CD14-positive monocyte (primary cell): Measurements from ENCODE around the gene TLCD3B. TPM values are rescaled to one million over a fixed set of nuclear protein-coding genes. Genes with fewer than 3 reads are reported as not detected.

Experiments used
- DNase-seq, 3 donors: peaks; one replicate each; pipeline ENCODE4 v3.0.0-alpha.2; 2011 to 2022
- H2AFZ ChIP-seq: 2 replicates; pipeline ENCODE4 v1.6.0; 2012; ENCODE audit warnings: mild to moderate bottlenecking, low read depth, low read length, inconsistent platforms; ENCODE audit not compliant: insufficient read depth, poor library complexity, severe bottlenecking
- H3K27ac ChIP-seq, 2 donors: 1 replicate in 1 of 2; 2 replicates in 1 of 2; pipeline ENCODE4 v1.5.1; 2012 to 2013; ENCODE audit warnings: low read length in 2 of 2, control low read depth in 1 of 2, inconsistent platforms in 1 of 2, low read depth in 1 of 2, mild to moderate bottlenecking in 1 of 2
- H3K27me3 ChIP-seq, 2 donors: one replicate each; pipeline versions ENCODE4 v1.6.0 to v1.6.1; 2011 to 2013; ENCODE audit warnings: low read length in 2 of 2; ENCODE audit not compliant: control insufficient read depth in 2 of 2, insufficient read depth in 2 of 2
- H3K36me3 ChIP-seq, 2 donors: replicated peaks in 1 of 2; 1 replicate in 1 of 2; 2 replicates in 1 of 2; pipeline versions ENCODE4 v1.5.1 to v1.6.1; 2012 to 2013; ENCODE audit warnings: low read length in 2 of 2, control low read depth in 1 of 2, inconsistent platforms in 1 of 2, mild to moderate bottlenecking in 1 of 2; ENCODE audit not compliant: insufficient read depth in 2 of 2, control insufficient read depth in 1 of 2
- H3K4me1 ChIP-seq, 2 donors: 1 replicate in 1 of 2; 2 replicates in 1 of 2; pipeline versions ENCODE4 v1.5.1 to v1.6.1; 2012 to 2013; ENCODE audit warnings: low read length in 2 of 2, control low read depth in 1 of 2, inconsistent platforms in 1 of 2, mild to moderate bottlenecking in 1 of 2, moderate library complexity in 1 of 2; ENCODE audit not compliant: insufficient read depth in 2 of 2, control insufficient read depth in 1 of 2
- H3K4me2 ChIP-seq: replicated peaks from 2 replicates; pipeline ENCODE3; 2012; ENCODE audit warnings: low read length, moderate library complexity, mild to moderate bottlenecking; ENCODE audit not compliant: poor library complexity, severe bottlenecking; ENCODE audit errors: extremely low read depth
- H3K4me3 ChIP-seq, 3 experiments: fragments of 200-600 bp in 1 of 3; sonication (generic) in 1 of 3; replicated peaks in 1 of 3; 1 replicate in 2 of 3; 2 replicates in 1 of 3; pipeline ENCODE4 v1.5.1; 2011 to 2013; ENCODE audit warnings: low read length in 3 of 3, mild to moderate bottlenecking in 3 of 3, control low read depth in 2 of 3, low read depth in 2 of 3, inconsistent platforms in 1 of 3, moderate library complexity in 1 of 3
- H3K79me2 ChIP-seq: 2 replicates; pipeline ENCODE4 v1.6.0; 2012; ENCODE audit warnings: mild to moderate bottlenecking, control low read depth, inconsistent platforms, low read length, moderate library complexity; ENCODE audit not compliant: insufficient read depth
- H3K9ac ChIP-seq: 2 replicates; pipeline ENCODE4 v1.6.0; 2017; ENCODE audit warnings: low read length, mild to moderate bottlenecking; ENCODE audit not compliant: insufficient read depth, poor library complexity, severe bottlenecking
- H3K9me3 ChIP-seq, 2 donors: replicated peaks in 1 of 2; 1 replicate in 1 of 2; 2 replicates in 1 of 2; pipeline versions ENCODE4 v1.5.1 to v1.6.1; 2012 to 2013; ENCODE audit warnings: low read length in 2 of 2, control low read depth in 1 of 2; ENCODE audit not compliant: control insufficient read depth in 1 of 2, insufficient read depth in 1 of 2
- H4K20me1 ChIP-seq: 2 replicates; pipeline ENCODE4 v1.6.0; 2012; ENCODE audit warnings: mild to moderate bottlenecking, low read length, control low read depth, moderate library complexity; ENCODE audit not compliant: insufficient read depth
- H3K27ac Mint-ChIP-seq, 7 donors: one replicate each; pipeline ENCODE4 v1.8.0; 2020; ENCODE audit warnings: mild to moderate bottlenecking in 7 of 7, mixed read lengths in 7 of 7, moderate library complexity in 6 of 7, inconsistent platforms in 2 of 7
- H3K27me3 Mint-ChIP-seq, 3 donors: one replicate each; pipeline ENCODE4 v1.8.0; 2021 to 2022; ENCODE audit warnings: low read depth in 3 of 3, mild to moderate bottlenecking in 3 of 3, mixed read lengths in 3 of 3, moderate library complexity in 3 of 3, inconsistent platforms in 1 of 3
- H3K36me3 Mint-ChIP-seq, 2 donors: one replicate each; pipeline ENCODE4 v1.8.0; 2020; ENCODE audit warnings: mixed read lengths in 2 of 2, inconsistent platforms in 1 of 2, mild to moderate bottlenecking in 1 of 2
- H3K4me1 Mint-ChIP-seq: one replicate; pipeline ENCODE4 v1.8.0; 2020; ENCODE audit warnings: mild to moderate bottlenecking, mixed read lengths
- H3K4me3 Mint-ChIP-seq, 2 donors: one replicate each; pipeline ENCODE4 v1.8.0; 2020; ENCODE audit warnings: mild to moderate bottlenecking in 2 of 2, mixed read lengths in 2 of 2, moderate library complexity in 1 of 2
- H3K9me3 Mint-ChIP-seq, 7 donors: one replicate each; pipeline ENCODE4 v1.8.0; 2020 to 2022; ENCODE audit warnings: mixed read lengths in 7 of 7, mild to moderate bottlenecking in 6 of 7, moderate library complexity in 6 of 7, inconsistent platforms in 2 of 7
- CTCF ChIP-seq: fragments of 200-600 bp; IDR thresholded peaks from one replicate; pipeline ENCODE4 v1.8.0; 2022; ENCODE audit warnings: antibody characterized with exemption, mild to moderate bottlenecking
- WGBS: methylation state at CpG from one replicate; pipeline ENCODE4 v1.1.5; 2013; ENCODE audit warnings: missing lambda C conversion rate; ENCODE audit not compliant: insufficient coverage; 5-methylcytosine and 5-hydroxymethylcytosine counted together
- intact Hi-C, 2 donors: fragments of 100-400 bp; cut with micrococcal nuclease; formaldehyde crosslinking; loops; one replicate each; pipeline versions ENCODE4 v1.15.0 to v1.15.1; 2023
- polyA plus RNA-seq, 3 donors: library from polyadenylated mRNA; depleted of rRNA in 1 of 3; unstranded in 2 of 3; stranded (reverse) in 1 of 3; fragments of 300-500 nt in 2 of 3; fragments of >200 nt in 1 of 3; fragmentation: Illumina TruSeq in 2 of 3; gene quantifications; 1 replicate in 2 of 3; 2 replicates in 1 of 3; pipeline ENCODE4 v1.2.3, GENCODE V29; 2012 to 2021

TLCD3B gene
- polyA plus RNA-seq, 3 donors = not detected

GRCh38 chr16:30052671-30053372 lies 21.8 kb upstream of the TLCD3B start:
- H3K9me3 Mint-ChIP-seq = peaks cover 0 to 3% (median 0%) of the 10 kb centered on the region in 7 donors
- H3K9ac ChIP-seq = peak overlapping the region; percentile 38
- peaks cover 2% of the 10 kb centered on the region for H3K79me2 ChIP-seq
- no peaks in the 10 kb centered on the region for H3K27me3 ChIP-seq
- intact Hi-C loops = no loop called here
- peaks cover 18% of the 10 kb centered on the region for H3K4me1 Mint-ChIP-seq
- H3K4me3 ChIP-seq = peak overlapping the region; percentile 49 to 81 (median 57)
- H3K27ac ChIP-seq = peak overlapping the region in 1 of 2 donors; percentile 49
- peak overlapping the region in 5 of 7 donors; percentile 40 to 61 (median 50) for H3K27ac Mint-ChIP-seq
- H3K27me3 Mint-ChIP-seq = peaks cover 0 to 1% (median 0%) of the 10 kb centered on the region in 3 donors
- no peak for TF ChIP-seq CTCF
- H3K4me3 Mint-ChIP-seq = peak overlapping the region; percentile 71 to 86
- H3K9me3 ChIP-seq = no peaks in the 10 kb centered on the region
- H3K4me2 ChIP-seq = peak overlapping the region; percentile 100
- H3K36me3 ChIP-seq = no peaks in the 10 kb centered on the region
- DNase-seq = peak; percentile 87 to 91 (median 88)
- H3K36me3 Mint-ChIP-seq = no peaks in the 10 kb centered on the region
- peaks cover 11 to 18% of the 10 kb centered on the region in 2 donors for H3K4me1 ChIP-seq
- WGBS = under 1% methylated on average over 41 of the region's 58 CpGs
- H2AFZ ChIP-seq = peak overlapping the region; percentile 83
- H4K20me1 ChIP-seq = no peaks in the 10 kb centered on the region

GRCh38 chr16:30051518-30051917 lies 20.4 kb upstream of the TLCD3B start:
- peaks cover 0 to 3% (median 0%) of the 10 kb centered on the region in 7 donors for H3K9me3 Mint-ChIP-seq
- no peaks in the 10 kb centered on the region for H3K36me3 ChIP-seq
- H3K9me3 ChIP-seq = no peaks in the 10 kb centered on the region
- peaks cover 18% of the 10 kb centered on the region for H3K4me1 Mint-ChIP-seq
- peaks cover 2% of the 10 kb centered on the region for H3K79me2 ChIP-seq
- no peak for TF ChIP-seq CTCF
- no peak overlapping the region for H3K27ac ChIP-seq
- peaks cover 11 to 18% of the 10 kb centered on the region in 2 donors for H3K4me1 ChIP-seq
- H3K4me3 Mint-ChIP-seq = no peak overlapping the region
- no peak overlapping the region for H3K4me2 ChIP-seq
- H3K4me3 ChIP-seq = no peak overlapping the region
- no peak overlapping the region for H2AFZ ChIP-seq
- no peaks in the 10 kb centered on the region for H3K27me3 ChIP-seq
- WGBS = 48% methylated on average over 2 of the region's 3 CpGs
- intact Hi-C loops = no loop called here
- H3K27ac Mint-ChIP-seq = peak overlapping the region in 1 of 7 donors; percentile 46
- no peaks in the 10 kb centered on the region for H4K20me1 ChIP-seq
- no peak for DNase-seq
- H3K36me3 Mint-ChIP-seq = no peaks in the 10 kb centered on the region
- no peak overlapping the region for H3K9ac ChIP-seq
- H3K27me3 Mint-ChIP-seq = peaks cover 0 to 1% (median 0%) of the 10 kb centered on the region in 3 donors
